Adrenal gland (tissue), 12 donors: ENCODE results near the gene CUEDC1. TPM values are rescaled to one million over a fixed set of nuclear protein-coding genes. Genes with fewer than 3 reads are reported as not detected.
A peak's percentile ranks its signal among the peaks of the same experiment; 100 is the strongest.

Experiments used
- DNase-seq, 7 donors: peaks; one replicate each; pipeline ENCODE4 v3.0.0-alpha.2; 2019 to 2020
- H3K27ac ChIP-seq, 5 donors: fragments of 200-600 bp; sonication (generic) in 4 of 5; 1 replicate in 3 of 5; 2 replicates in 2 of 5; pipeline versions ENCODE4 v1.5.1 to v1.8.0; 2016 to 2020; ENCODE audit warnings: mild to moderate bottlenecking in 1 of 5
- H3K27me3 ChIP-seq: fragments of 200-600 bp; 2 replicates; pipeline ENCODE4 v1.8.0; 2021
- H3K36me3 ChIP-seq, 2 donors: fragments of 200-600 bp; replicated peaks in 1 of 2; 1 replicate in 1 of 2; 2 replicates in 1 of 2; pipeline versions ENCODE4 v1.5.1 to v1.8.0; 2018 to 2022
- H3K4me1 ChIP-seq, 2 donors: fragments of 200-600 bp; replicated peaks in 1 of 2; 1 replicate in 1 of 2; 2 replicates in 1 of 2; pipeline versions ENCODE4 v1.5.1 to v1.8.0; 2018 to 2021
- H3K4me3 ChIP-seq, 4 donors: fragments of 200-600 bp; sonication (generic) in 3 of 4; one replicate each; pipeline ENCODE4 v1.5.1; 2016 to 2018
- H3K9me3 ChIP-seq, 3 donors: fragments of 200-600 bp; sonication (generic) in 1 of 3; replicated peaks in 1 of 3; 1 replicate in 2 of 3; 2 replicates in 1 of 3; pipeline versions ENCODE4 v1.5.1 to v1.8.0; 2016 to 2021
- POLR2A ChIP-seq, 2 donors: fragments of 450-650 bp; IDR thresholded peaks; one replicate each; pipeline ENCODE4 v1.6.1; 2017; ENCODE audit warnings: antibody characterized with exemption in 2 of 2, mild to moderate bottlenecking in 2 of 2, moderate library complexity in 1 of 2
- WGBS, 4 donors: extraction: QIAGEN DNeasy Blood & Tissue Kit in 2 of 4; methylation state at CpG; one replicate each; pipeline versions ENCODE4 v1.1.5 to v1.1.7; 2013 to 2017; 5-methylcytosine and 5-hydroxymethylcytosine counted together
- intact Hi-C, 2 donors: fragments of 100-400 bp; cut with DNase I; formaldehyde crosslinking; loops; one replicate each; pipeline versions ENCODE4 v1.14.1 to v1.15.0; 2022 to 2023
- polyA plus RNA-seq, 3 donors: library from polyadenylated mRNA; stranded (reverse); fragments of 200-250 nt in 2 of 3; fragments of 350-450 nt in 1 of 3; fragmentation: Illumina TruSeq in 1 of 3; extraction: RNeasy Lipid Tissue Mini Kit (QIAGEN cat#74804) in 1 of 3; gene quantifications; one replicate each; pipeline ENCODE4 v1.2.3, GENCODE V29; 2013 to 2014
- total RNA-seq, 9 donors: library from RNA; depleted of rRNA in 4 of 9; stranded (reverse); fragments of >200 nt in 4 of 9; fragments of 120-200 nt in 1 of 9; fragmentation: NEBNext Ultra II Directional in 1 of 9; extraction: Animal tissue kit (Norgen Biotek cat#: 25700) in 1 of 9; gene quantifications; one replicate each; pipeline versions ENCODE4 v1.1.0 to v1.2.4, GENCODE V29; 2013 to 2023
- TF ChIP-seq, protein P1 (sequence below), 6 experiments: fragments of 450-650 bp in 4 of 6; fragments of 200-600 bp in 2 of 6; sonication (generic) in 1 of 6; IDR thresholded peaks; 1 replicate in 5 of 6; 2 replicates in 1 of 6; pipeline versions ENCODE4 v1.5.1 to v1.8.0; 2016 to 2021; ENCODE audit warnings: antibody characterized with exemption in 6 of 6, mild to moderate bottlenecking in 2 of 6, moderate library complexity in 1 of 6
- donor health status: healthy with polysubstance abuse.
- donor health status: Bipolar disorder and iron deficiency.
- donor health status: DM: yes; HTN: yes; CAD: no.
- donor health status: DM: no; HTN: no; CAD: no.
- donor health status: DM: no; HTN: no; CAD: no.
- donor health status: DM: yes; HTN: yes; CAD: no.

Gene CUEDC1
- total and polyA plus RNA-seq, 12 donors = 9.4 to 47.3 (median 39.0) TPM

DNA sequence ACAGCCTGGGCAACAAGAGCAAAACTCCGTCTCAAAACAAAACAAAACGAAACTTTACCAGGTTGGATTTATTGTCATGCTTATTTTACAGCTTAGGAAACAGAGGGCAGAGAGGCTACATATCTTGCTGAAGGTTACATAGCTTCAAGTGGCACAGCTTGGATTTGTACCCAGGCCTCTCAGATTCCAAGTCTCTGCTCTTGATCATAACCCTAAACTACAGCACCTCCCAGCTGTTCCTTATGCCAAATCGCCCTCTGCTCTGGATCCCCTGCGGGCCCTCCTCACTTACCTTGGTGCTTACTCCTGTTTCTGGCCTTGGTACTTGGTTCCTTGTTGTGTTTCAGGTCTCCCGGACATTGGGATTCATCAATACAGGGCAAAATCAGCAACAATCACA, 11.7 kb upstream of the CUEDC1 start:
- TF ChIP-seq, protein P1, sequence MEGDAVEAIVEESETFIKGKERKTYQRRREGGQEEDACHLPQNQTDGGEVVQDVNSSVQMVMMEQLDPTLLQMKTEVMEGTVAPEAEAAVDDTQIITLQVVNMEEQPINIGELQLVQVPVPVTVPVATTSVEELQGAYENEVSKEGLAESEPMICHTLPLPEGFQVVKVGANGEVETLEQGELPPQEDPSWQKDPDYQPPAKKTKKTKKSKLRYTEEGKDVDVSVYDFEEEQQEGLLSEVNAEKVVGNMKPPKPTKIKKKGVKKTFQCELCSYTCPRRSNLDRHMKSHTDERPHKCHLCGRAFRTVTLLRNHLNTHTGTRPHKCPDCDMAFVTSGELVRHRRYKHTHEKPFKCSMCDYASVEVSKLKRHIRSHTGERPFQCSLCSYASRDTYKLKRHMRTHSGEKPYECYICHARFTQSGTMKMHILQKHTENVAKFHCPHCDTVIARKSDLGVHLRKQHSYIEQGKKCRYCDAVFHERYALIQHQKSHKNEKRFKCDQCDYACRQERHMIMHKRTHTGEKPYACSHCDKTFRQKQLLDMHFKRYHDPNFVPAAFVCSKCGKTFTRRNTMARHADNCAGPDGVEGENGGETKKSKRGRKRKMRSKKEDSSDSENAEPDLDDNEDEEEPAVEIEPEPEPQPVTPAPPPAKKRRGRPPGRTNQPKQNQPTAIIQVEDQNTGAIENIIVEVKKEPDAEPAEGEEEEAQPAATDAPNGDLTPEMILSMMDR (IDR thresholded peaks at IDR 0.05) = no peak
- intact Hi-C loops = no loop called here
- Histone ChIP-seq H3K27me3 (no peaks in the 10 kb centered on the region), H3K4me1 (peaks cover 0 to 3% of the 10 kb centered on the region in 2 donors), H3K4me3 (no peak overlapping the region), H3K36me3 (no peaks in the 10 kb centered on the region), H3K27ac (no peak overlapping the region), H3K9me3 (no peaks in the 10 kb centered on the region)
- 91 to 96% (median 93%) methylated on average over 5 of the region's 5 CpGs for WGBS, 4 donors
- DNase-seq = peak in 1 of 7 donors; percentile 23

DNA sequence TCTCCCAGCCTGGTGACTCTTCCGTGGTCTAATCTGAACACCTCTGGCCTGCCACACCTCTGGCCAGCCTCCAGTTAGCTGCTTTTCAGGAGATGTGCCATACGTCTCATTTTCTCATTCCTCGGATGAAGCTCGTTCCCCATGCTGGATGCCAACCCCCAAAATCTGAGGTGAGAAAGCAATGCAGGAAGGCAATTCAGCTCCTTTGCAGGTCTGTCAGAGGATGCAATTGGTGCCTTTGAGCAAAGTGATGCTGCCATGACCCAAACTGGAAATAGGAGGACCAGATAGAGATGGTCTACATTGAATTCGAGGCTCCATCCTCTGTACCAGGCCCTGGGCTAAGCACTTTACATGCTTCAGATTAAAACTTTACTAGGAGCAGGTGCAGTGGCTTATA, 11.0 kb upstream of the CUEDC1 start:
- H3K9me3 ChIP-seq = no peaks in the 10 kb centered on the region

DNA sequence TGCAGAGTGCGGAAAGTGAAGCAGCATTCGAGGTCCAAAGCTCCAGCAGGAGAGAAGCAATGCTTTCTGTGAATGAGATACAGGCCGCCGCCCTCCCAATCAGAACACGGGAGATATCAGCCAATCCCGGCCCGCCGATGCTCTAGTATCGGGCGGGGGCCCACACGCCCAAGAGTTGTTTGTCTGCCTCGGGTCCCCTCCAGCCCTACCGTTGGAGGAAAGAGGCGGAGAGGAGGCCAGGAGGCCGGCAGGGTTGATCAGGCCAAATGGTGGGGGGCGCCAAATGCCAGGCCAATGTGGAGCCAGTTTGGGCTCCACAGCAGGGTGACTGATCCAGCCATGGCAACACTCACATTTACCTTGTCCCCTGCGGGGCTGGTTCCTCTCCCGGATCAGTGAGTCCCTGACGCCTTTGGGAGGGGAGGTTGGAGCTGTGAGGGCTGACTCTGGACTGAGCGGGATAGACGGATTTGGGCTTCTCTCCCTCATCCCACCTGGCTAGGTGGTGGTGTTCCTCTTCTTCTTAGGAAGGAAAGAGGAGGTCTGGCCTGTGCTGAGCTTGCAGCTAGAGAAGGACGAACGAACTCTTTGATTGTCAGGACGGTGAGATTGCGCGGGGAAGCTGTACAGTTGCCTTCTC, 10.4 kb upstream of the CUEDC1 start:
- WGBS, 4 donors = 85 to 90% (median 87%) methylated on average over 16 to 26 of the region's 26 CpGs
- peak in 2 of 7 donors; percentile 5 to 45 for DNase-seq
- no peak for TF ChIP-seq POLR2A (IDR thresholded peaks at IDR 0.05)
- TF ChIP-seq, protein P1 (IDR thresholded peaks at IDR 0.05) = no peak
- intact Hi-C loops = no loop called here
- Histone ChIP-seq H3K4me3 (no peak overlapping the region), H3K36me3 (no peaks in the 10 kb centered on the region), H3K4me1 (no peaks in the 10 kb centered on the region), H3K9me3 (no peaks in the 10 kb centered on the region), H3K27me3 (no peaks in the 10 kb centered on the region), H3K27ac (no peak overlapping the region)

More for the DNA sequence above, 11.0 kb upstream of the CUEDC1 start:
- intact Hi-C loops = no loop called here
- no peaks in the 10 kb centered on the region for H3K36me3 ChIP-seq
- WGBS, 4 donors = 85 to 95% (median 91%) methylated on average over 4 to 5 of the region's 5 CpGs
- H3K4me3 ChIP-seq = no peak overlapping the region
- H3K27ac ChIP-seq = no peak overlapping the region
- DNase-seq = peak in 2 of 7 donors; percentile 0 to 10
- H3K4me1 ChIP-seq = no peaks in the 10 kb centered on the region
- TF ChIP-seq POLR2A (IDR thresholded peaks at IDR 0.05) = no peak
- TF ChIP-seq, protein P1 (IDR thresholded peaks at IDR 0.05) = no peak
- no peaks in the 10 kb centered on the region for H3K27me3 ChIP-seq

DNA sequence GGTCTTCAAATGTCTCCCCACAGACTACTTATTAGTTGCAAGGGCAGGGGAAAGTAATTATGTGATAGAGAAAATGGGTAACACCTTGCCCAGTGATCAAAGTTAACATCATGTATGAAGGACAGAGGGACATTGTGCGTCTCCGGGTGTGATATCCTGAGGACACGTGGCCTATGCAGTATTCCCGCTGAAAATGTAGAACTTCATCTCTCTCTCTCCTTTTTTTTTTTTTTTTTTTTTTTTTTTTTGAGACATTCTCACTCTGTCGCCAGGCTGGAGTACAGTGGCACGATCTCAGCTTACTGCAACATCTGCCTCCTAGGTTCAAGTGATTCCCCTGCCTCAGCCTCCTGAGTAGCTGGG, 7.9 kb upstream of the CUEDC1 start:
- DNase-seq = peak in 1 of 7 donors; percentile 37
- H3K36me3 ChIP-seq = no peaks in the 10 kb centered on the region
- no peak overlapping the region for H3K4me3 ChIP-seq
- H3K27me3 ChIP-seq = no peaks in the 10 kb centered on the region
- intact Hi-C loops = no loop called here
- no peaks in the 10 kb centered on the region for H3K4me1 ChIP-seq
- no peak overlapping the region for H3K27ac ChIP-seq
- TF ChIP-seq, protein P1 (IDR thresholded peaks at IDR 0.05) = no peak
- no peak for TF ChIP-seq POLR2A (IDR thresholded peaks at IDR 0.05)
- 86 to 94% (median 90%) methylated on average over 6 of the region's 6 CpGs for WGBS, 4 donors
- H3K9me3 ChIP-seq = no peaks in the 10 kb centered on the region
